IMR-90 (cell line): ENCODE measurements around the gene NUP93. TPM values are rescaled to one million over a fixed set of nuclear protein-coding genes. Genes with fewer than 3 reads are reported as not detected.
A peak's percentile ranks its signal among the peaks of the same experiment; 100 is the strongest.

Experiments used
- ATAC-seq: fragments of 200-7000 bp; cut with Tn5 transposase; 2 replicates; pipeline ENCODE4 v1.9.1; 2020; ENCODE audit warnings: low read depth, mild to moderate bottlenecking, moderate library complexity
- BruUV-seq: library from RNA; stranded (reverse); fragments of 400-500 nt; replicated peaks from 2 replicates; lab custom pipeline; 2021; lab: Mats Ljungman, UMichigan
- CTCF ChIA-PET: fragments of 300-600 bp; formaldehyde crosslinking; extraction: SDS; loops from one replicate; lab custom pipeline; 2021; ENCODE audit warnings: antibody characterized with exemption; lab: Yijun Ruan, JAX
- POLR2A ChIA-PET: fragments of 300-600 bp; sonication (Branson Sonifier 250); formaldehyde crosslinking; loops from one replicate; lab custom pipeline; 2022; ENCODE audit warnings: antibody characterized with exemption; ENCODE audit not compliant: unreplicated experiment; lab: Charles Lee
- DNase-seq: peaks from one replicate; pipeline ENCODE4 v3.0.0; 2013
- H2AFZ ChIP-seq: replicated peaks from 2 replicates; pipeline ENCODE3; 2013; ENCODE audit warnings: low read length, mild to moderate bottlenecking; ENCODE audit not compliant: poor library complexity
- H2AK5ac ChIP-seq: 2 replicates; pipeline ENCODE4 v1.6.1; 2013; ENCODE audit warnings: low read depth, low read length, inconsistent platforms
- H2AK9ac ChIP-seq: replicated peaks from 2 replicates; pipeline ENCODE3; 2013; ENCODE audit warnings: mild to moderate bottlenecking, low read depth, low read length, moderate library complexity; ENCODE audit not compliant: poor library complexity
- H2BK120ac ChIP-seq: 2 replicates; pipeline ENCODE4 v1.6.1; 2013; ENCODE audit warnings: low read depth, low read length, inconsistent platforms
- H2BK15ac ChIP-seq: 3 replicates; pipeline ENCODE4 v1.6.1; 2013; ENCODE audit warnings: low read depth, low read length, inconsistent platforms
- H2BK20ac ChIP-seq: 2 replicates; pipeline ENCODE4 v1.6.1; 2013; ENCODE audit warnings: low read depth, mild to moderate bottlenecking, inconsistent platforms, low read length, moderate library complexity
- H2BK5ac ChIP-seq: 2 replicates; pipeline ENCODE4 v1.6.1; 2013; ENCODE audit warnings: mild to moderate bottlenecking, low read depth, low read length, inconsistent platforms; ENCODE audit not compliant: poor library complexity, severe bottlenecking
- H3K14ac ChIP-seq: replicated peaks from 2 replicates; pipeline ENCODE4 v1.6.1; 2013; ENCODE audit warnings: low read depth, low read length, inconsistent platforms
- H3K18ac ChIP-seq: 2 replicates; pipeline ENCODE4 v1.6.1; 2013; ENCODE audit warnings: low read depth, low read length, control low read depth
- H3K23ac ChIP-seq: 2 replicates; pipeline ENCODE4 v1.6.1; 2013; ENCODE audit warnings: low read depth, low read length, inconsistent platforms
- H3K27ac ChIP-seq: 2 replicates; pipeline ENCODE4 v1.5.1; 2013; ENCODE audit warnings: mild to moderate bottlenecking, control low read depth, low read length; ENCODE audit not compliant: insufficient read depth
- H3K27me3 ChIP-seq: 2 replicates; pipeline ENCODE4 v1.6.1; 2013; ENCODE audit warnings: low read length; ENCODE audit not compliant: control insufficient read depth, insufficient read depth
- H3K36me3 ChIP-seq: 2 replicates; pipeline ENCODE4 v1.6.1; 2013; ENCODE audit warnings: low read length, mixed read lengths; ENCODE audit not compliant: control insufficient read depth, insufficient read depth
- H3K4ac ChIP-seq: 2 replicates; pipeline ENCODE4 v1.6.1; 2013; ENCODE audit warnings: low read depth, low read length, inconsistent platforms
- H3K4me1 ChIP-seq: 2 replicates; pipeline ENCODE4 v1.6.1; 2013; ENCODE audit warnings: low read length, mixed read lengths; ENCODE audit not compliant: control insufficient read depth, insufficient read depth
- H3K4me2 ChIP-seq: 2 replicates; pipeline ENCODE4 v1.6.1; 2013; ENCODE audit warnings: low read depth, mild to moderate bottlenecking, control low read depth, low read length, moderate library complexity
- H3K4me3 ChIP-seq: 2 replicates; pipeline ENCODE4 v1.5.1; 2013; ENCODE audit warnings: low read depth, mild to moderate bottlenecking, control low read depth, low read length, moderate library complexity; ENCODE audit not compliant: insufficient read depth
- H3K56ac ChIP-seq: 2 replicates; pipeline ENCODE4 v1.6.1; 2013; ENCODE audit warnings: low read length, inconsistent platforms; ENCODE audit not compliant: insufficient read depth; ENCODE audit errors: extremely low read depth
- H3K79me1 ChIP-seq, 2 experiments: 2 replicates each; pipeline ENCODE4 v1.6.1; 2013; ENCODE audit warnings: low read length in 2 of 2, inconsistent platforms in 1 of 2, low read depth in 1 of 2
- H3K9ac ChIP-seq: 2 replicates; pipeline ENCODE4 v1.6.1; 2013; ENCODE audit warnings: low read depth, low read length, control low read depth
- H3K9me1 ChIP-seq: 2 replicates; pipeline ENCODE4 v1.6.1; 2013; ENCODE audit warnings: low read length, inconsistent platforms; ENCODE audit not compliant: insufficient read depth
- H3K9me3 ChIP-seq: 2 replicates; pipeline ENCODE4 v1.6.1; 2013; ENCODE audit warnings: low read length; ENCODE audit not compliant: control insufficient read depth, insufficient read depth
- H4K20me1 ChIP-seq: 2 replicates; pipeline ENCODE4 v1.6.1; 2013; ENCODE audit warnings: low read length, inconsistent platforms; ENCODE audit not compliant: insufficient read depth
- H4K5ac ChIP-seq: 2 replicates; pipeline ENCODE4 v1.6.1; 2013; ENCODE audit warnings: mild to moderate bottlenecking, low read depth, low read length, control low read depth
- H4K8ac ChIP-seq, 2 experiments: 2 replicates each; pipeline ENCODE4 v1.6.1; 2013; ENCODE audit warnings: low read depth in 2 of 2, low read length in 2 of 2, control low read depth in 1 of 2, inconsistent platforms in 1 of 2
- H4K91ac ChIP-seq: 2 replicates; pipeline ENCODE4 v1.6.1; 2013; ENCODE audit warnings: low read depth, low read length, inconsistent platforms; ENCODE audit not compliant: insufficient read depth
- BHLHE40 ChIP-seq: fragments of 150-350 bp; IDR thresholded peaks from 2 replicates; pipeline ENCODE4 v1.6.1; 2016; ENCODE audit warnings: mild to moderate bottlenecking, low read depth, low read length
- CEBPB ChIP-seq: IDR thresholded peaks from 2 replicates; pipeline ENCODE4 v1.6.1; 2012; ENCODE audit warnings: low read depth, low read length, improper control_type of control experiment
- CHD1 ChIP-seq: IDR thresholded peaks from 2 replicates; pipeline ENCODE4 v1.6.1; 2012; ENCODE audit warnings: low read depth, low read length, improper control_type of control experiment
- CTCF ChIP-seq: conservative IDR thresholded peaks from 2 replicates; pipeline ENCODE4 v1.5.1; 2012; ENCODE audit warnings: mild to moderate bottlenecking, low read depth, low read length, improper control_type of control experiment
- FOS ChIP-seq: fragments of 150-350 bp; IDR thresholded peaks from 2 replicates; pipeline ENCODE4 v1.6.1; 2016; ENCODE audit warnings: low read depth, low read length
- MAFK ChIP-seq: IDR thresholded peaks from 2 replicates; pipeline ENCODE4 v1.6.1; 2012; ENCODE audit warnings: low read depth, low read length, improper control_type of control experiment
- MAZ ChIP-seq: IDR thresholded peaks from 2 replicates; pipeline ENCODE4 v1.6.1; 2012; ENCODE audit warnings: low read depth, mild to moderate bottlenecking, low read length, improper control_type of control experiment, moderate library complexity, borderline replicate concordance
- MXI1 ChIP-seq: IDR thresholded peaks from 2 replicates; pipeline ENCODE4 v1.6.1; 2012; ENCODE audit warnings: low read depth, mild to moderate bottlenecking, low read length, moderate library complexity, borderline replicate concordance
- NFE2L2 ChIP-seq: fragments of 150-350 bp; IDR thresholded peaks from 2 replicates; pipeline ENCODE4 v1.6.1; 2016; ENCODE audit warnings: low read depth, mild to moderate bottlenecking, low read length
- POLR2A ChIP-seq: IDR thresholded peaks from 2 replicates; pipeline ENCODE4 v1.6.1; 2012; ENCODE audit warnings: mild to moderate bottlenecking, low read depth, low read length
- RAD21 ChIP-seq: IDR thresholded peaks from 2 replicates; pipeline ENCODE4 v1.6.1; 2012; ENCODE audit warnings: low read length, improper control_type of control experiment
- RCOR1 ChIP-seq: IDR thresholded peaks from 2 replicates; pipeline ENCODE4 v1.6.1; 2012; ENCODE audit warnings: mild to moderate bottlenecking, low read length, improper control_type of control experiment; ENCODE audit not compliant: insufficient replicate concordance
- RFX5 ChIP-seq: IDR thresholded peaks from 2 replicates; pipeline ENCODE4 v1.8.0; 2012; ENCODE audit warnings: low read depth, mild to moderate bottlenecking, low read length, moderate library complexity
- SMC3 ChIP-seq: fragments of 150-350 bp; IDR thresholded peaks from 2 replicates; pipeline ENCODE4 v1.6.1; 2016; ENCODE audit warnings: low read depth, mild to moderate bottlenecking, antibody characterized with exemption, low read length, moderate library complexity
- USF2 ChIP-seq: fragments of 150-350 bp; IDR thresholded peaks from 2 replicates; pipeline ENCODE4 v1.6.1; 2017; ENCODE audit warnings: mild to moderate bottlenecking, antibody characterized with exemption, low read length, low read depth
- WGBS, 2 experiments: methylation state at CpG; one replicate each; pipeline versions ENCODE4 v1.1.5 to v1.1.7; 2013; ENCODE audit warnings: missing lambda C conversion rate in 2 of 2; ENCODE audit not compliant: insufficient read length in 1 of 2; ENCODE audit errors: extremely low coverage in 2 of 2; 5-methylcytosine and 5-hydroxymethylcytosine counted together
- dilution Hi-C: fragments of 300-500 bp; cut with HindIII; formaldehyde crosslinking; loops from one replicate; pipeline ENCODE4 v1.14.3; 2018; ENCODE audit warnings: low sequenced_read_pairs; ENCODE audit not compliant: unreplicated experiment
- in situ Hi-C: fragments of 300-500 bp; cut with MboI; formaldehyde crosslinking; loops from 3 replicates; pipeline ENCODE4 v1.14.3; 2019; ENCODE audit warnings: low sequenced_read_pairs, inconsistent platforms, mixed read lengths
- intact Hi-C: fragments of 100-400 bp; cut with micrococcal nuclease; formaldehyde crosslinking; loops from 2 replicates; pipeline ENCODE4 v1.10.0; 2022
- polyA plus RNA-seq, 3 experiments: library from polyadenylated mRNA; depleted of rRNA; stranded (reverse); fragments of >200 nt; gene quantifications; 2 replicates each; pipeline ENCODE4 v1.2.3, GENCODE V29; 2012; ENCODE audit warnings: low replicate concordance in 1 of 3
- total RNA-seq: library from RNA; depleted of rRNA; stranded (reverse); fragments of >200 nt; gene quantifications from 2 replicates; pipeline ENCODE4 v1.2.3, GENCODE V29; 2012
- TF ChIP-seq, protein P1 (sequence below): fragments of 150-350 bp; IDR thresholded peaks from 2 replicates; pipeline ENCODE4 v1.6.1; 2016; ENCODE audit warnings: low read depth, mild to moderate bottlenecking, low read length, moderate library complexity, borderline replicate concordance

The NUP93 gene
- total and polyA plus RNA-seq, 2 of the 4 experiments (the other 2 are of a cell fraction) = 54.6 to 72.6 TPM

GRCh38 chr16:56800355-56800754 is 70.4 kb downstream of the NUP93 start:
- ATAC-seq (peak; percentile 59), DNase-seq (no peak)
- H3K9me1 ChIP-seq = peaks cover 3% of the 10 kb centered on the region; the same call in 1 of the 2 replicates
- TF ChIP-seq, protein P1, sequence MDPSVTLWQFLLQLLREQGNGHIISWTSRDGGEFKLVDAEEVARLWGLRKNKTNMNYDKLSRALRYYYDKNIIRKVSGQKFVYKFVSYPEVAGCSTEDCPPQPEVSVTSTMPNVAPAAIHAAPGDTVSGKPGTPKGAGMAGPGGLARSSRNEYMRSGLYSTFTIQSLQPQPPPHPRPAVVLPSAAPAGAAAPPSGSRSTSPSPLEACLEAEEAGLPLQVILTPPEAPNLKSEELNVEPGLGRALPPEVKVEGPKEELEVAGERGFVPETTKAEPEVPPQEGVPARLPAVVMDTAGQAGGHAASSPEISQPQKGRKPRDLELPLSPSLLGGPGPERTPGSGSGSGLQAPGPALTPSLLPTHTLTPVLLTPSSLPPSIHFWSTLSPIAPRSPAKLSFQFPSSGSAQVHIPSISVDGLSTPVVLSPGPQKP = no peak
- no peak for TF ChIP-seq USF2
- no peak for TF ChIP-seq NFE2L2
- TF ChIP-seq MXI1 = no peak
- TF ChIP-seq CEBPB = no peak
- no peak for TF ChIP-seq BHLHE40
- TF ChIP-seq RAD21 = no peak
- TF ChIP-seq RFX5 = no peak
- no peak for TF ChIP-seq MAZ
- TF ChIP-seq SMC3 = no peak
- TF ChIP-seq RCOR1 = no peak
- TF ChIP-seq FOS = no peak
- no peak for TF ChIP-seq POLR2A
- no peak for TF ChIP-seq CTCF
- TF ChIP-seq CHD1 = no peak
- no peak for TF ChIP-seq MAFK
- WGBS, 2 experiments = no CpG with 5 or more reads among the region's 1 CpG
- H3K4me3 ChIP-seq = no peak overlapping the region
- H2BK20ac ChIP-seq = no peak overlapping the region
- ChIA-PET POLR2A (no interaction called here), CTCF (no interaction called here)
- no peak overlapping the region for H2BK5ac ChIP-seq
- no peak overlapping the region for H2BK15ac ChIP-seq
- no TSS peak for BruUV-seq
- intact Hi-C loops = no loop called here
- H3K18ac ChIP-seq = peak overlapping the region; percentile 34; the same call in 1 of the 2 replicates
- H4K91ac ChIP-seq = no peak overlapping the region
- H4K8ac ChIP-seq = no peak overlapping the region
- no peak overlapping the region for H3K27ac ChIP-seq
- no peak overlapping the region for H2AFZ ChIP-seq
- no peaks in the 10 kb centered on the region for H4K20me1 ChIP-seq
- no peaks in the 10 kb centered on the region for H3K9me3 ChIP-seq
- H3K27me3 ChIP-seq = no peaks in the 10 kb centered on the region
- no peak overlapping the region for H3K23ac ChIP-seq
- no peak overlapping the region for H3K56ac ChIP-seq
- no peak overlapping the region for H3K4me2 ChIP-seq
- no peak overlapping the region for H3K14ac ChIP-seq
- H3K79me1 ChIP-seq = peaks cover 5 to 23% of the 10 kb centered on the region in 2 experiments; a peak in 3 of 4 replicates
- H2AK9ac ChIP-seq = no peak overlapping the region
- H3K4ac ChIP-seq = no peak overlapping the region
- no peak overlapping the region for H2AK5ac ChIP-seq
- peaks cover 3% of the 10 kb centered on the region; the same call in 1 of the 2 replicates for H3K4me1 ChIP-seq
- dilution Hi-C loops = no loop called here
- H3K9ac ChIP-seq = no peak overlapping the region
- in situ Hi-C loops = no loop called here
- peaks cover 2% of the 10 kb centered on the region for H3K36me3 ChIP-seq
- H2BK120ac ChIP-seq = no peak overlapping the region
- no peak overlapping the region; the same call in 1 of the 2 replicates for H4K5ac ChIP-seq
